22Rv1 (cell line): ENCODE results near the gene CHDH.

Experiments
- CTCF ChIP-seq: fragments of 450-650 bp; IDR thresholded peaks from 2 replicates; pipeline ENCODE4 v1.5.1; 2017; ENCODE audit warnings: mild to moderate bottlenecking
- ZFX ChIP-seq: fragments of 450-650 bp; IDR thresholded peaks from 2 replicates; pipeline ENCODE4 v1.6.1; 2017; ENCODE audit warnings: antibody characterized with exemption, borderline replicate concordance

DNA sequence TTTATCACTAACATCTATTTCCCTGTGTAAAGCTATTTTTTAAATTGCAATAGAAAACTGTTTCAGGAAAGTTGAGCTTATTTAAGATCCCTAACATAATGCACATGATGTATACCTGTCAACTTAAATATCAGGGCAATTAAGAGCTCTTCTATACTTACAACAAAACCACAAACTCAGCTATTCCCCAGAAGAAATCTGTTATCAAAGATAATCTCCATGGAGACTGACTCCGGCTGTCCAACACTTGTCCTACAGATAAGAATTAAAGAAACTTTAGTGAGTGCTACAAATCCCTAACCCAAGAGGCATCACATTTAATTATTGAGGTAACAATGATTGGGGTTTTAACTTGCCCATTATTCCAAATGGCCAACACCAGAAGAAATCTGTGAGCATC is 42.0 kb upstream of the CHDH start:
- TF ChIP-seq CTCF, result no peak
- TF ChIP-seq ZFX, result no peak
